HG02973 (cell line): ENCODE measurements around the gene CDH2.

ENCODE experiments used
- ATAC-seq: cut with Tn5 transposase; IDR thresholded peaks from one replicate; pipeline ENCODE4 v1.9.1; 2021; ENCODE audit warnings: moderate library complexity; ENCODE audit not compliant: unreplicated experiment

The CDH2 gene

DNA sequence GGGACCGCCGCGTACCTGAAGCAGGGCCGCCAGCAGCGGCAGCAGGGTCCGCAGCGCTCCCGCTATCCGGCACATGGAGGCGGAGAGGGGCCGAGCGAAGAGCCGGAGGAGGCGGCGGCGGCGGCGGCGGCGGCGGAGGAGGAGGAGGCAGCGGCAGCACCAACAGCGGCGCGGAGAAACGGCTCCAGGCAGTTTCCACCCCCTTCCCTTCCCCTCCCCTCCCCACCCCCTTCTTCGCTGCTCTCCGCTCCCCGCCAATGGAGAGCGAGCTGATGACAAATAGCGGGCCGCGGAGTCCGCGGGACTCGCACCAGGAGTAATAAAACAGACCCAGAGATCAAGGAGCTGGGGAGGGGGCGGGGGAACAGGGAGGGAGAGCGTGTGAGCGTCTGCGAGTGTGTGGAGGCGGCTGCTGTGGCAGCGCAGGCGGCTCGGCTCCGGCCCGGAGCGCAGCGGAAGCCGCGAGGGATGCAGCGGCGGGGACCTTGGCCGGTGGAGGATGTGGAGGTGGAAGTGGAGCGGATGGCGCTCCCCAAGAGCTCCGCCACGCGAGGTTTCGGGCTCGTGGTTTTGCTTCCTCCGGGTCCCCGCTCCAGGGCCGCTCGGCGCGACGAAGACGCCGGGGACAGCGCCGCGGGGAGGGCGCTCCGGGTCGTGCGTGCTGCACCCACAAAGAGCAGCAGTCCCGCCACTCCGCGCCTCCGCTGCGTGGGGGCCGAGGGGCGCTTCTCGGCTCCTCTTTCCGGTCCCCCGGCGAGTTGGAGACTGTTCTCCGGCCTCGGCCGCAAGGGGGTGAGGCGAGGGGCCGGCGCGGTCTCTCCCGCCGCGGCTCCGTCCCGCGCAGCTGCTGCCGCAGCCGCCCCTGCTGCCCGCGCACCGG is at the start of gene CDH2:
CDH2 (minus strand) TSS at position 183 of the 880 bp plus-strand sequence; CDS start at position 75, 108 bp downstream.
- ATAC-seq, result no peak

GRCh38 chr18:28212060-28212459 is 35.1 kb upstream of the CDH2 start:
- no peak for ATAC-seq

DNA sequence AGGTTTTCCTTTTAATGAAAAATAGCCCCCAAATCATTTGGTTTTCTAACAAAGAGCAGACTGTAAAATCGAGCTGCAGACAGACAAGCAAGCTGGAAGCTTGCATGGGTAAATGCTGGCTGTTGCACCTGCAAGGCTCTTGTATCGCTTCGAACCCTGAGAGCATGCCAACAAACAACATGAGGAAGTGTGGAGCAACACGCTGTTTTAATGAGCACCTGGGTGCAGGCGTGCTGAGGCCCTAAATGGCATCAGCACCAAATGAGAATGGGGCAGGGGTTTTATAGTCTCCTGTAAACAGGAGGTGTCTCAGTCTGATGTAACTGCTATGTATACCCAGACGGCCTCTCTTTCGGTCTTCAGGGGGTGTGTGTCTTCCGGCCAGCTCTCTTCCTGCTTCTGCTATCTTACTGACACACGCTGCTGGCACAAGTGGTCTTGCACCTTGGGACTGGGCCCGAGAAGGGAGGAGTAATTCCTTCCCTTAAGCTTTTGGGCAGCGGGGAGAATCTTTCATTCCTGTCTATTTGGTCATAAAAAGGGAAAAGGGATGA is 31.9 kb upstream of the CDH2 start:
- ATAC-seq, result no peak

GRCh38 chr18:28208268-28208667 is 31.3 kb upstream of the CDH2 start:
- ATAC-seq, result no peak

DNA sequence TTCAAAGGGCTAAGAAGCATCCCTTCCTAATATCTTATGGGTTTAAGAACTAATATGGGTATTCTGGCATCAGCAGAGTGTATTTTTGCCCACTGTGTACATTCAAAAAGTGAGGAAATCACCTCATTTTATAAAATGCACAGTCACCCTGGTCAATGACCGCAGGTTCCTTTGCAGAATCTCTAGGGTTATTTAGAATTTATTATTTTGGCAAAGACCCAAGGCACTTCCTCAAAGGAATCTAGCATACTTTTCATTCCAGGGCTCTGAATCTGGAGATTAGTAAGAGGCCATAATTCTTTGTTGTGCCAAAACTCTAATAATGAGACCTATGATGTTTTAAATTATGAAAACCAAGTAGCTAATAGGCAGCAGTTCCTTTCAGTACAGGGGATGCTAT is 27.2 kb upstream of the CDH2 start:
- ATAC-seq, result no peak

DNA sequence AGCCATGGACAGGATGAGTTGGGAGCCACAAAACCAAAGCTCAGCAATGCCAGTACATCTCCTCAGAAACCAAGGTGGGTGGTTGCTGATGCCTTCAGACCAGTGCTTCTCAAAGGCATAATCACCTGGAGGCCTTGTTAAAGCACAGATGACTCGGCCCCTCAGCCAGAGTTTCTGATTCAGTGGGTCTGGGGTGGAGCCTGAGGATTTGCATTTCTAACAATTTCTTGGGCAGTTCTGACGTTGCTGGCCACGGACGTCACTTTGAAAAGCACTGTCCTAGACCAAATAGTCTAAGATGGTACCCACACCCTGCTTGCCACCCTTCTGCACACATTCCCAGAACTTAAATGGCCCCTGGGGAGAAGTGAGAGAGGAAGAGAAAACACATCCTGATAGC is 24.1 kb upstream of the CDH2 start:
- ATAC-seq, result no peak

DNA sequence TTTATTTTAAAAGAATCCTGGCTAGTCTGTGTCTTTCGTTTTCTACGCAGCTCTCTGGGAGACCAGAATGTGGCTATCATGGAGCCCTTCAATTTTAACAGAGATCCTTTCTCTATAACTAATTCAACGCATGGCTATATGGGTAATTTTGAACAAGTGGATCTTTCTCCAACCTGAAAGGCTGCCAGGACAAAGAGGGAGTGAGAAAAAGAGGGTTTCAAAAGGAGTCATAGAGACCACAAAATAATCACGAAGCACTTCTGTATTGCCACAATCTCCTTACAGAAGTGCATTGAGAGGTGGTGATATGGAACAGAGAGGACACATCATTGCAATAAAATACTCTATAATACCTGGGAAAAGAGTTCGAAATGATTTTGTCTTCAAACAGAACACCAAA is 21.7 kb upstream of the CDH2 start:
- ATAC-seq, result no peak

DNA sequence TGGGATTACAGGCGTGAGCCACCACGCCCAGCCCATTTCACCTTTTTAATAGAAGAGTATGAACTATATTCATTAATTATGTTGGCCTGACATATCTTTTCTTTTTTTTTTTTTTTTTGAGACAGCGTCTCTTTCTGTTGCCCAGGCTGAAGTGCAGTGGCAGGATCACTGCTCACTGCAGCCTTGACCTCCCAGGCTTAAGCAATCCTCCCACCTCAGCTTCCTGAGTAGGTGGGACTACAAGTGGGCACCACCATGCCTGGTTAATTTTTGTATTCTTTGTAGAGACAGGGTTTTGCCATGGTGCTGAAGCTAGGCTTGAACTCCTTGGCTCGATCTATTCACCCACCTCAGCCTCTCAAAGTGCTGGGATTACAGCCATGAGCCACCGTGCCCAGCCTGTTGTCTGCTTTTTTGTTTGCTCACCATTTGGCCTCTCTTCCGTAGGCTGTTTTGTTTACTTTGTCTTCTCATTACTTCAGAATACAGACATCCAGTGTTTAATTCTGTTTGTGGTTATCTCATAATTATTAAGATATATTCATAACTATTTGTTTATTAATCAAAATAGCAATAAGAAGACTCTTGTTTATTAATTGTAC is 16.3 kb upstream of the CDH2 start:
- ATAC-seq, result no peak

GRCh38 chr18:28189400-28190239 is 12.7 kb upstream of the CDH2 start:
- ATAC-seq, result peak; percentile 71

- no peak for ATAC-seq
These were observed 8.2 kb upstream of the CDH2 start for GRCh38 chr18:28185121-28185520.

GRCh38 chr18:28183418-28184078 is 6.6 kb upstream of the CDH2 start:
- no peak for ATAC-seq

- no peak for ATAC-seq
These were observed 4.7 kb upstream of the CDH2 start for GRCh38 chr18:28181616-28182015.

DNA sequence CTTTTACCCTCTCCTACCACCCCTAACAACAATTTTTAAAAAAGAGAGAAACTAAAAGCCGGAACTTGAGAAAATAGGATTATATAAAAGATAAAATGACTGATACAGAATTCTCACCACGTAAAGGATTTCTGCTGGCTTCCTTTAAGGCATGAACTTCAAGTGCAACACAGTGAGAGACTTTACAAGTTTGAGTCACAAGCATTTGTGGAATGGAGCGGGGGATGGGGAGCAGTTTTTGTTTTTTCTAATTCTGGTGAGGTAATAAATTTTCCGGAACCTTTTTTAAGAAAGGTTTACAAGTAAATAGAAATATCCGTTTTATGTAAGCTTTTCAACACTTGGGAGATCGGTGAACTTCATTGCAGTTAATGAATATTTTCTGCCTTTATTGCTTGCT is 1.8 kb upstream of the CDH2 start:
- no peak for ATAC-seq

DNA sequence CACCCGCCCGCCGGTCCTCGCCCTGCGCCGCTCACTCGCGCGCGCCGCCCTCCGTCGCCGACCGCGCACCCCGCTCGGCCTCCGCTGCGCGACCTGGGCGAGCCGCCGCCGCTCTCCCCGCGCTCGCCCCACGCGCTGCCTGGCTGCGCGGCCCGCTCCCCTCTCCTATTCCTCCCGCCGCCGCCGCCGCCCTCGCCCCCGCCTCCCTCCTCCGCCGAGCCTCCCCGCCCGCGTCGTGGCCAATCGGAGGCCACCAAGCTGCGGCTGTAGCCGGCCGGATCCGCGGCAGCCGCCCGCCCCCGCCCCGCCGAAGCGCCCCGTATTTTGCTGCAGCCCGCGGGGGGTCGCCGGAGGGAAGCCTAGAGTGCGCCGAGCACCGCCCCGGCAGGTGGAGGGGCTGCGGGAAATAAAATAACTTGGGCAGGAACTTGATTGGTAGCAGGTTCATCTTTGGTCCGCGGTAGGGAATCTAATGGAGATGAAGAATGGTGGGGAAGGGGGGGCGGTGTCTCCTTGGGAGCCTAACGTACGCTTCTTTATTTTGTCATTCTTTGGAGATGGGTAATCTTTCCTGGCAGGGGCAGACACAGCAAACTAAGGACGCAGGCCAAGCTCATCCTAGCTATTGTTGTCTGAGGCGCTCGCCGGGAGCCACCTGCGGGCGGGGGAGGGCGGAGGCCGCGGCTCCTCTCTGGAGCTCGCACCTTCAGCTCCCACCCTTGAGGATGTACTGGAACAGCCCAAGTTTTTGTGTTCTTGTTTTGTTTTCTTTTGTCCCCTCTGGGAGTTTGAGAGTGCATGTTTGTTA is 1.1 kb upstream of the CDH2 start:
- ATAC-seq, result no peak

GRCh38 chr18:28176698-28176947 is 307 bp downstream of the CDH2 start:
- no peak for ATAC-seq

DNA sequence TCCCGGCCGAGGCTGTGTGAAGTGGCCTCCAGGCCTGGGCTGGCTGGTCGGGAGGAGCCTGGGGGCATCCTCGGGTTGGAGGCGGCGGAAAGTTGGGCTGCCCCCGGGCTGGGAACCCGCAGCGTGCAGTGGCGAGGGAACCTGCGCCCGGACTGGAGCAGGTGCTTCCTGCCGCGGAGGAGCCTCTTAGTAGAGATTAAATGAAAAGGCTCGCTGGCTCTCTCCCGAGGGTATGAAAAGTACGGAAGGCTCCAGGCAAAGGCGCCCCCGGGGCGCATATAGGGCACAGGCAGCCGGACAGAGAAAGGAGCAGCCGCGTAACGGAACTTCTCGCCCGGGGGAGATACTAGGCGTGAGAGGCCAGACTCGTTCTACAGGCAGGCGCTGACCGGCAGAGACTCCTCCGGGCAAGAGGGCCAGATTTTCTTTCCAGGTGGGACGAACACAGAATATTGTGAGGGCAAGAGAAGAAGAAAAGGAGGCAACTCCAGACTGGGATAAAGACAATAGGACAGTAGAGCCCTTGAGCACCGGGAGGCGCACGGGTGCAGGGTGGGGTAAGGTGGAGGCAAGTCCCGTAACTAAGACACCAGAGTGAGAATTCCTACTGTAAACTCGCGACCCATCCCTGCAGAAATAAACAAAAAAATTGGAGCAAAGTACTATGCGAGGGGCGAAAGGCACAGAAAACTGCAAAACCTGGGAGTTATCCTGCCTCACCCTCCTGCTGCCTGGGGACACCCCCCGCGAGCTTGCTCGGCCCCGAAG is 816 bp downstream of the CDH2 start:
- ATAC-seq, result no peak

- no peak for ATAC-seq
These were observed 1.6 kb downstream of the CDH2 start for GRCh38 chr18:28175150-28175929.

- ATAC-seq, result no peak
These were observed 2.6 kb downstream of the CDH2 start for GRCh38 chr18:28174181-28174905.
